T-helper 17 cell (primary cell): ENCODE data around the gene SLC4A2. TPM values are rescaled to one million over a fixed set of nuclear protein-coding genes. Genes with fewer than 3 reads are reported as not detected.
"Not testable (repeated sequence)": the region's sequence is repeated elsewhere in the genome, so short reads cannot be mapped to it uniquely, and the experiment has no call there.

Experiments
- ATAC-seq: fragments of 150-1000 bp; cut with Tn5 transposase; 2 replicates; pipeline ENCODE4 v1.10.0; 2021; ENCODE audit warnings: mild to moderate bottlenecking, moderate library complexity
- DNase-seq, 3 donors: peaks; one replicate each; pipeline versions ENCODE4 v3.0.0 to v3.0.0-alpha.2; 2020 to 2021
- H3K9me3 ChIP-seq: one replicate; pipeline ENCODE4 v1.7.0; 2013; ENCODE audit warnings: low read length, mild to moderate bottlenecking; ENCODE audit not compliant: control insufficient read depth, poor library complexity, severe bottlenecking
- H3K27ac Mint-ChIP-seq: one replicate; pipeline ENCODE4 v1.8.0; 2022; ENCODE audit warnings: mild to moderate bottlenecking, moderate library complexity, mixed read lengths
- H3K27me3 Mint-ChIP-seq: one replicate; pipeline ENCODE4 v1.8.0; 2022; ENCODE audit warnings: mixed read lengths
- H3K36me3 Mint-ChIP-seq: one replicate; pipeline ENCODE4 v1.8.0; 2022; ENCODE audit warnings: low read depth, mixed read lengths
- H3K4me1 Mint-ChIP-seq: one replicate; pipeline ENCODE4 v1.8.0; 2022; ENCODE audit warnings: mild to moderate bottlenecking, mixed read lengths
- H3K4me3 Mint-ChIP-seq: one replicate; pipeline ENCODE4 v1.8.0; 2022; ENCODE audit warnings: mild to moderate bottlenecking, moderate library complexity, mixed read lengths
- total RNA-seq, 4 donors: library from RNA in 2 of 4; stranded (reverse) in 2 of 4; gene quantifications; one replicate each; pipeline ENCODE4 v1.2.3 and lab custom pipeline; 2022 to 2026

SLC4A2 gene
- total RNA-seq, result 10 to 100 TPM; 48.9 to 61.3 TPM
- 40.9 to 65.1 reads per million in 2 donors for total RNA-seq (lab: John Stamatoyannopoulos, UW)

DNA sequence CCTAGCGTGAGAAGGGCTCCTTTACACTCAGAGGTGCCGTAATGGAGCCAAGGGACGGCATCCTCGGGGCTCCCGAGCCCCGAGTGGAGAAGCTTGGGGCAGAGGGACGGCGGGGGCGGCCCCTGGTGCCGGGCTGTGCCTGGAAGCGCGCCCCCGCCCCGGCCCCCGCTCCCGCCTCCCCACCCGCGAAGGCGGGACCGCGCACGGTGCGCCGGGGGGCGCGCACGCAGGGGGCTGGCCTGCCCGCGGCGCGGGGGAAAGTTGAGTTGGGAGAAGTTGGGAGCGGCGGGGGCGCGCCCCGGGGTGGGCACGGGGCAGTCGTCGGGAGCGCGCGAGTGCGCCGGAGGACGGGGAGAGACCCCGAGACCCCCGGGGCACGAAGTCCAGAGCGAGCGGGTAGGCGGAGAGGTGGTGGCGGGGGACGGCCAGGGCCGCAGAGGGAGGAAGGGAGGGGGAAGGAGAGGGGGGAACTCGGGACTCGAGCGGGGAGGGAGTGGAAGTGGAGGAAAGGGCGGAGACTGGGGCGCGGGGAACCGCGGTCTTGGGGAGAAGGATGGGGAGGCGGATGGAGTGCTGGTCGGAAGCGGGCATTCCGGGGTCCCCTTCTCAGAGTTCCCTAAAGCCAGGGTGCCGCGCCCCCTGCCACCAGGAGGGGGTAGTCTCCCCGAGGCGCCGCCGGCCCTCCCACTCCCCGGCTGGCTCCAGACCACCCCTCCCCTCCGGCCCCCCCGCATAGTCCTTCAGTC is at the start of gene SLC4A2:
SLC4A2 (plus strand) TSS at position 223 of the 746 bp plus-strand sequence. CDS start 2,399 bp downstream, outside the sequence.
- Mint-ChIP-seq H3K36me3 (no peaks in the 10 kb centered on the region), H3K27ac (peak within 1 kb of the TSS; percentile 89), H3K27me3 (no peaks in the 10 kb centered on the region), H3K4me1 (peaks cover 28% of the 10 kb centered on the region), H3K4me3 (peak within 1 kb of the TSS; percentile 96)
- no peaks in the 10 kb centered on the region for H3K9me3 ChIP-seq
- DNase-seq, result peak; percentile 61 to 68 (median 64)
- no peak for ATAC-seq

DNA sequence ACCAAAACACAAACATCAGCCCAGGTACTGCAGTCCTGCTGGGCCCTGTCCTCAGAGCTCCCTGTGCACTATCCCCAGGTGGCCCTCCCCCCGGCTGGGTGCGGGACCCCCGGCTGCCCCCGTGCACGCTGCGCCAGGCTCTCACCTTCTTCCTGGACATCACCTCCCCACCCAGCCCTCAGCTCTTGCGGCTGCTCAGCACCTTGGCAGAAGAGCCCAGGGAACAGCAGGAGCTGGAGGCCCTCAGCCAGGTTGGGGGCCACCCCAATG is 49.4 kb upstream of the SLC4A2 start:
- ATAC-seq (no peak), DNase-seq (no peak)
- H3K27me3 Mint-ChIP-seq, result no peaks in the 10 kb centered on the region
- no peaks in the 10 kb centered on the region for H3K9me3 ChIP-seq
- peak overlapping the region; percentile 74 for H3K4me3 Mint-ChIP-seq
- H3K27ac Mint-ChIP-seq, result peak overlapping the region; percentile 98
- H3K4me1 Mint-ChIP-seq, result peaks cover 59% of the 10 kb centered on the region
- H3K36me3 Mint-ChIP-seq, result no peaks in the 10 kb centered on the region

GRCh38 chr7:151010307-151011096 is 48.9 kb upstream of the SLC4A2 start:
- Mint-ChIP-seq H3K27ac (peak overlapping the region; percentile 98), H3K4me1 (peaks cover 62% of the 10 kb centered on the region), H3K36me3 (peaks cover 1% of the 10 kb centered on the region), H3K4me3 (peak overlapping the region; percentile 74), H3K27me3 (no peaks in the 10 kb centered on the region)
- DNase-seq (peak in 2 of 3 donors; percentile 39 to 40), ATAC-seq (peak; percentile 6)
- no peaks in the 10 kb centered on the region for H3K9me3 ChIP-seq

GRCh38 chr7:151011097-151011409 is 48.3 kb upstream of the SLC4A2 start:
- Mint-ChIP-seq H3K4me3 (peak overlapping the region; percentile 74), H3K27ac (peak overlapping the region; percentile 98), H3K27me3 (no peaks in the 10 kb centered on the region), H3K4me1 (peaks cover 63% of the 10 kb centered on the region), H3K36me3 (peaks cover 3% of the 10 kb centered on the region)
- ATAC-seq (no peak), DNase-seq (no peak)
- H3K9me3 ChIP-seq, result no peaks in the 10 kb centered on the region

DNA sequence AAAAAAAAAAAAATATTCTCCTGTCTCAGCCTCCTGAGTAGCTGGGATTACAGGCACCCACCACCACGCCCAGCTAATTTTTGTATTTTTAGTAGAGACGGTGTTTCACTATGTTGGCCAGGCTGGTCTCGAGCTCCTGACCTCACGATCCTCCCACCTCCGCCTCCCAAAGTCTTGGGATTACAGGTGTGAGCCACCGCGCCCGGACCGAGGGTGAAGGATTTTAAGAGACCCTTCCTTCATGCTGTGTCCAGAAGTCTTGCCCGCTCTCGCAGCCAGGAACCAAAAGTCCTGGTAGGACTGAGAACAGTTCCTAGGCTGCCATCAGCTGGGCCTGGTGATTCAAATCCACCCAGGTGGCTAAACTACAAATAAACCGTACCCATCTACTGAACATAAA is 47.8 kb upstream of the SLC4A2 start:
- DNase-seq, H3K36me3 Mint-ChIP-seq: not testable (repeated sequence)
- H3K27ac Mint-ChIP-seq, result peak overlapping the region; percentile 98

GRCh38 chr7:151012031-151012692 is 47.2 kb upstream of the SLC4A2 start:
- H3K4me3 Mint-ChIP-seq, result peak overlapping the region; percentile 78
- DNase-seq (no peak), ATAC-seq (no peak)
- H3K4me1 Mint-ChIP-seq, result peaks cover 65% of the 10 kb centered on the region
- H3K36me3 Mint-ChIP-seq, result peaks cover 3% of the 10 kb centered on the region
- H3K27me3 Mint-ChIP-seq, result no peaks in the 10 kb centered on the region
- peak overlapping the region; percentile 98 for H3K27ac Mint-ChIP-seq
- H3K9me3 ChIP-seq, result no peaks in the 10 kb centered on the region

More for the DNA sequence above, 47.8 kb upstream of the SLC4A2 start:
- not testable (repeated sequence) for H3K9me3 ChIP-seq, H3K27me3 Mint-ChIP-seq, ATAC-seq
- Mint-ChIP-seq H3K4me1 (peaks cover 64% of the 10 kb centered on the region), H3K4me3 (peak overlapping the region; percentile 41)

DNA sequence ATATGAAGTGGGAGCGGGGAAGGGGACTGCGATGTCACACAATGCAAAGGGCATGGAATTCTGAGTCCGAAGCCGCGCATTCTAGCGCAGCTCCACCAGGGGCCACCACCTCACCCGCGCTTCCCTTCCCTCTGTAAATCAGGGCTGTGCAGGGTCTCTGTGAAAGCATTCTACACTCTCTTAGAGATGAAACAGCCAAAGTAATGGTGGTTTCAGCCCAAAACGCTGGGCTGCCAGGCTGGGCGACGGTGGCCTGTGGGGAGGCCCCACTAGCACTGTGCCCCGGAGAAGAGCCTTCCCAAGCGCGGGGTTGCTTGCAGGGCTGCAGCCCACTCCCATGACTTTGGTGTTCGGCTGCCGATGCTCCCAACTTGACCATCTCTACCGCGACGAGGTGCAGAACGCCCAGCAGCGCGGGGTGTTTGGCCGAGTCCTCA is 46.5 kb upstream of the SLC4A2 start:
- no peak for ATAC-seq
- DNase-seq, result no peak
- no peaks in the 10 kb centered on the region for H3K27me3 Mint-ChIP-seq
- H3K9me3 ChIP-seq, result no peaks in the 10 kb centered on the region
- H3K27ac Mint-ChIP-seq, result peak overlapping the region; percentile 98
- H3K4me1 Mint-ChIP-seq, result peaks cover 65% of the 10 kb centered on the region
- H3K36me3 Mint-ChIP-seq, result peaks cover 3% of the 10 kb centered on the region
- peak overlapping the region; percentile 78 for H3K4me3 Mint-ChIP-seq

DNA sequence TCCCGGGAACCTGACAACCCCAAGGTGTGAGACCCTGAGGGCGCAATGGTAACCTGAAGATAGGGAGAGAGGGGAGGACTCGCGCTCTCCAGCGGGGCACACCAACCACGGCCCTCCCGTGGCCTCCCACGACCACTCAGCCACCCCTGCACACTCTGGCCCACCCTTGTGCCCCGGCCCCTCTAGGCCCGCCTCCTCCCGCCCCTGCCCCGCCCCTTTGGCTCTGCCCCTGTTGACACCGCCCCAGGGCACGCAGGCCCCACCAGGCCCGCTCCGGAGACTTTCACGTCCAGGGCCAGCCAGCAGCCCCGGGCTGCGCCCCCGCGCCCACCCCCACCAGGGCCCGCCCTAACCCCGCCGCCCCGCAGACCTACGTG is 46.0 kb upstream of the SLC4A2 start:
- peaks cover 3% of the 10 kb centered on the region for H3K36me3 Mint-ChIP-seq
- H3K4me3 Mint-ChIP-seq, result peak overlapping the region; percentile 94
- H3K9me3 ChIP-seq, result no peaks in the 10 kb centered on the region
- H3K4me1 Mint-ChIP-seq, result peaks cover 65% of the 10 kb centered on the region
- peaks cover 2% of the 10 kb centered on the region for H3K27me3 Mint-ChIP-seq
- ATAC-seq (no peak), DNase-seq (no peak)
- peak overlapping the region; percentile 98 for H3K27ac Mint-ChIP-seq

- Mint-ChIP-seq H3K27ac (peak overlapping the region; percentile 98), H3K36me3 (peaks cover 3% of the 10 kb centered on the region), H3K4me1 (peaks cover 66% of the 10 kb centered on the region), H3K27me3 (peaks cover 4% of the 10 kb centered on the region), H3K4me3 (peak overlapping the region; percentile 94)
- peak; percentile 73 for ATAC-seq
- H3K9me3 ChIP-seq, result no peaks in the 10 kb centered on the region
- peak; percentile 89 to 93 (median 89) for DNase-seq
Measured at GRCh38 chr7:151013733-151014497, 45.5 kb upstream of the SLC4A2 start.

DNA sequence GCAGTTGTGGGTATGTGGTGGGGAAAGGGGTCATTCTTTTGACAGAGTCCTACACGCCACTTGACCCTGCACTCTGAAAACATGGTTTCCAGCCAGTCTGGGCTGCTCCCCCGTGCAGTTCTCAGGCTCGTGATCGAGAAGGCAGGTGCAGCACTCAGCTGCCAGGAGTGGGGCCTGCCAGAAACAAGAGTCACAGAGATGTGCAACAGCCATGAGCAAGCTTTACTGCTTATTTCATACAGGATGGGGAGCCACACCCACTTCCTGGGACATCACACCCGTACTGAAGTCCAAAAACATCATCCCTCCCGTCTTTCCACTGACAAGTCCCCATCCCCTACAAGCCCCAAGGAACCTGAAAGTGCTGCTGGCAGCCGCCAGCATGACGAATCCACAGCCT is 44.4 kb upstream of the SLC4A2 start:
- Mint-ChIP-seq H3K4me3 (peak overlapping the region; percentile 94), H3K4me1 (peaks cover 67% of the 10 kb centered on the region)
- no peak for DNase-seq

GRCh38 chr7:151015967-151016366 is 43.4 kb upstream of the SLC4A2 start:
- H3K27ac Mint-ChIP-seq, result peak overlapping the region; percentile 98
- H3K4me3 Mint-ChIP-seq, result peak overlapping the region; percentile 94
- H3K9me3 ChIP-seq, result no peaks in the 10 kb centered on the region
- peaks cover 9% of the 10 kb centered on the region for H3K27me3 Mint-ChIP-seq
- DNase-seq, result no peak
- peaks cover 57% of the 10 kb centered on the region for H3K4me1 Mint-ChIP-seq
- ATAC-seq, result no peak
- H3K36me3 Mint-ChIP-seq, result peaks cover 3% of the 10 kb centered on the region

More for the DNA sequence above, 44.4 kb upstream of the SLC4A2 start:
- peaks cover 3% of the 10 kb centered on the region for H3K36me3 Mint-ChIP-seq
- ATAC-seq, result no peak
- H3K9me3 ChIP-seq, result no peaks in the 10 kb centered on the region
- peak overlapping the region; percentile 98 for H3K27ac Mint-ChIP-seq
- peaks cover 9% of the 10 kb centered on the region for H3K27me3 Mint-ChIP-seq

DNA sequence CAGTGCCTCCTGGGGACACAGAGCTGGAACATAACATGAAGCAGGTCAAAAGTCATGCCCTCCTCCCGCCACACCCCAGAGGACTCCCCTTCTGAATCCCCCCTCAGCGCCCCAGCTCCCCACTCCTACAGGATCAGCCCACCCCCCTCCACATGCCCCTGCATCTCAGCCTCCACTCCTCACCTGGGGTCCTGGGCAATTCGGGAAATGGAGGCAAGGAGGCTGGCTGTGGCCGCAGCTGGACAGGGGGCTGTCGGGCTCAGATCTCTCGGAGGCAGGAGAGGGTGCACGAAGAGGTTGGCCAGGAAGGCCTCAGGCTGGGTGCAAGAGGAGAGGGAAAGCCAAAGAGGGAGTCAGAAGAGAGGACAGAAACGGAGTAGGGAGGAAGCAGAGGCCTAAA is 42.9 kb upstream of the SLC4A2 start:
- peaks cover 54% of the 10 kb centered on the region for H3K4me1 Mint-ChIP-seq
- peaks cover 9% of the 10 kb centered on the region for H3K27me3 Mint-ChIP-seq
- ATAC-seq, result no peak
- peaks cover 3% of the 10 kb centered on the region for H3K36me3 Mint-ChIP-seq
- H3K9me3 ChIP-seq, result no peaks in the 10 kb centered on the region
- DNase-seq, result no peak
- H3K4me3 Mint-ChIP-seq, result peak overlapping the region; percentile 49
- peak overlapping the region; percentile 98 for H3K27ac Mint-ChIP-seq
